Spleen (tissue), 7 donors: ENCODE measurements around the gene PPP2R5D.

Source experiments
- CTCF ChIP-seq, 11 experiments: fragments of 200-600 bp in 7 of 11; fragments of 450-650 bp in 4 of 11; sonication (generic) in 4 of 11; IDR thresholded peaks in 8 of 11; conservative IDR thresholded peaks in 3 of 11; 1 replicate in 7 of 11; 2 replicates in 4 of 11; pipeline versions ENCODE4 v1.4.0 to v1.8.0; 2016 to 2021; ENCODE audit warnings: antibody characterized with exemption in 11 of 11, inconsistent platforms in 4 of 11, mild to moderate bottlenecking in 1 of 11
- POLR2A ChIP-seq, 3 donors: fragments of 450-650 bp; IDR thresholded peaks; one replicate each; pipeline ENCODE4 v1.5.1; 2017; ENCODE audit warnings: antibody characterized with exemption in 3 of 3, mild to moderate bottlenecking in 1 of 3
- donor health status: DM: no; HTN: no; CAD: no; lungs with moderate emphysema.
- donor health status: DM: no; HTN: no; CAD: no.
- donor health status: DM: no; HTN: no; CAD: no.

GRCh38 chr6:43045371-43045930, 61.1 kb downstream of the PPP2R5D start:
- no peak for TF ChIP-seq POLR2A (IDR thresholded peaks at IDR 0.05)
- no peak for TF ChIP-seq CTCF (IDR thresholded peaks at IDR 0.05 in 8 of 11, conservative IDR thresholded peaks at IDR 0.05 in 3 of 11)
